Left renal pelvis (tissue), 4 donors: ENCODE data around the gene ANXA5. TPM values are rescaled to one million over a fixed set of nuclear protein-coding genes. Genes with fewer than 3 reads are reported as not detected.
A peak's percentile ranks its signal among the peaks of the same experiment; 100 is the strongest.
"Not testable (repeated sequence)": the region's sequence is repeated elsewhere in the genome, so short reads cannot be mapped to it uniquely, and the experiment has no call there.

ENCODE experiments used
- DNase-seq, 4 donors: peaks; one replicate each; pipeline ENCODE4 v3.0.0-alpha.2; 2013; ENCODE audit warnings: low read depth in 4 of 4, low spot score in 3 of 4
- polyA plus RNA-seq, 4 donors: library from polyadenylated mRNA; unstranded; fragments of 120-200 nt; gene quantifications; one replicate each; pipeline ENCODE4 v1.2.1, GENCODE V29; 2013; ENCODE audit not compliant: insufficient read length in 4 of 4

The ANXA5 gene
- polyA plus RNA-seq, 4 donors = 362 to 569 (median 471) TPM

- DNase-seq = no peak
Measured at GRCh38 chr4:121680571-121680970, 16.2 kb downstream of the ANXA5 start.

GRCh38 chr4:121679951-121680350, 16.8 kb downstream of the ANXA5 start:
- DNase-seq = no peak

GRCh38 chr4:121679267-121679666, 17.5 kb downstream of the ANXA5 start:
- no peak for DNase-seq

- DNase-seq = no peak
Measured at GRCh38 chr4:121677524-121677923, 19.3 kb downstream of the ANXA5 start.

GRCh38 chr4:121676345-121677075, 20.3 kb downstream of the ANXA5 start:
- DNase-seq = no peak

- DNase-seq = no peak
Measured at GRCh38 chr4:121675715-121676114, 21.1 kb downstream of the ANXA5 start.

GRCh38 chr4:121674696-121675095, 22.1 kb downstream of the ANXA5 start:
- DNase-seq = no peak

- no peak for DNase-seq
Measured at GRCh38 chr4:121674191-121674590, 22.6 kb downstream of the ANXA5 start.

GRCh38 chr4:121669163-121669550, 27.6 kb downstream of the ANXA5 start:
- DNase-seq = no peak

GRCh38 chr4:121668368-121669162, 28.2 kb downstream of the ANXA5 start:
- no peak for DNase-seq

GRCh38 chr4:121666091-121666679, 30.6 kb downstream of the ANXA5 start:
- DNase-seq = no peak

GRCh38 chr4:121665371-121665770, 31.4 kb downstream of the ANXA5 start:
- no peak for DNase-seq

GRCh38 chr4:121662225-121662624, 34.6 kb downstream of the ANXA5 start:
- DNase-seq = no peak

- not testable (repeated sequence) for DNase-seq
Measured at GRCh38 chr4:121660175-121660933, 36.4 kb downstream of the ANXA5 start.

- DNase-seq = no peak
Measured at GRCh38 chr4:121658125-121658524, 38.7 kb downstream of the ANXA5 start.

- DNase-seq = peak; percentile 18 to 30 (median 24)
Measured at GRCh38 chr4:121656269-121656641, 40.5 kb downstream of the ANXA5 start.

- DNase-seq = no peak
Measured at GRCh38 chr4:121655320-121656268, 41.2 kb downstream of the ANXA5 start.

GRCh38 chr4:121654738-121655137, 42.0 kb downstream of the ANXA5 start:
- DNase-seq = no peak

GRCh38 chr4:121653986-121654385, 42.8 kb downstream of the ANXA5 start:
- DNase-seq = no peak

- DNase-seq = no peak
Measured at GRCh38 chr4:121653214-121653613, 43.6 kb downstream of the ANXA5 start.
